Caco-2 (cell line): Measurements from ENCODE around the gene ISYNA1. TPM values are rescaled to one million over a fixed set of nuclear protein-coding genes. Genes with fewer than 3 reads are reported as not detected.

Source experiments
- BruUV-seq: library from RNA; stranded (reverse); fragments of 400-500 nt; replicated peaks from 2 replicates; lab custom pipeline; 2021; lab: Mats Ljungman, UMichigan
- CTCF ChIA-PET: fragments of 300-600 bp; sonication (Branson Sonifier 250); formaldehyde crosslinking; loops from one replicate; lab custom pipeline; 2022; ENCODE audit warnings: antibody characterized with exemption; lab: Charles Lee
- POLR2A ChIA-PET: fragments of 300-600 bp; sonication (Branson Sonifier 250); formaldehyde crosslinking; loops from one replicate; lab custom pipeline; 2022; ENCODE audit warnings: antibody characterized with exemption; lab: Charles Lee
- DNase-seq, 2 experiments: peaks; one replicate each; pipeline versions ENCODE4 v3.0.0 to v3.0.0-alpha.2; 2020 to 2022
- H3K27me3 ChIP-seq: replicated peaks from 2 replicates; pipeline ENCODE4 v1.6.0; 2011; ENCODE audit warnings: low read length; ENCODE audit not compliant: control insufficient read depth, insufficient read depth
- H3K36me3 ChIP-seq: 2 replicates; pipeline ENCODE4 v1.5.1; 2011; ENCODE audit warnings: low read length; ENCODE audit not compliant: control insufficient read depth, insufficient read depth
- H3K4me1 ChIP-seq: fragments of 250-450 bp; sonication (Bioruptor Pico); 2 replicates; pipeline ENCODE4 v1.5.1; 2020; ENCODE audit warnings: mild to moderate bottlenecking
- H3K4me3 ChIP-seq: 2 replicates; pipeline ENCODE4 v1.5.1; 2011; ENCODE audit warnings: low read depth, mild to moderate bottlenecking, control low read depth, low read length
- H3K9me3 ChIP-seq: fragments of 250-450 bp; sonication (Bioruptor Pico); 2 replicates; pipeline ENCODE4 v1.5.1; 2020; ENCODE audit warnings: mild to moderate bottlenecking, moderate library complexity
- H3K27ac Mint-ChIP-seq: one replicate; pipeline ENCODE4 v1.8.0; 2022; ENCODE audit warnings: mixed read lengths; ENCODE audit not compliant: unreplicated experiment
- H3K27me3 Mint-ChIP-seq: one replicate; pipeline ENCODE4 v1.8.0; 2022; ENCODE audit warnings: mixed read lengths; ENCODE audit not compliant: insufficient read depth, unreplicated experiment
- H3K36me3 Mint-ChIP-seq: one replicate; pipeline ENCODE4 v1.8.0; 2022; ENCODE audit warnings: mild to moderate bottlenecking, mixed read lengths; ENCODE audit not compliant: insufficient read depth, unreplicated experiment
- H3K4me1 Mint-ChIP-seq: one replicate; pipeline ENCODE4 v1.8.0; 2022; ENCODE audit warnings: low read depth, mixed read lengths; ENCODE audit not compliant: unreplicated experiment
- H3K4me3 Mint-ChIP-seq: one replicate; pipeline ENCODE4 v1.8.0; 2022; ENCODE audit warnings: mild to moderate bottlenecking, moderate library complexity, mixed read lengths; ENCODE audit not compliant: unreplicated experiment
- H3K9me3 Mint-ChIP-seq: one replicate; pipeline ENCODE4 v1.8.0; 2022; ENCODE audit warnings: mixed read lengths; ENCODE audit not compliant: unreplicated experiment
- intact Hi-C: fragments of 100-400 bp; cut with micrococcal nuclease; formaldehyde crosslinking; loops from one replicate; pipeline ENCODE4 v1.10.0; 2022; ENCODE audit not compliant: unreplicated experiment
- total RNA-seq: library from RNA; stranded (reverse); gene quantifications from 2 replicates; pipeline ENCODE4 v1.2.3, GENCODE V29; 2022
- TF ChIP-seq, protein P1 (sequence below), 2 experiments: fragments of 200-600 bp in 1 of 2; IDR thresholded peaks; 1 replicate in 1 of 2; 2 replicates in 1 of 2; pipeline versions ENCODE4 v1.5.1 to v1.8.0; 2011 to 2022; ENCODE audit warnings: antibody characterized with exemption in 1 of 2, control low read depth in 1 of 2, inconsistent platforms in 1 of 2, low read depth in 1 of 2, low read length in 1 of 2, mild to moderate bottlenecking in 1 of 2, moderate library complexity in 1 of 2; ENCODE audit not compliant: insufficient read depth in 1 of 2, severe bottlenecking in 1 of 2, unreplicated experiment in 1 of 2

The ISYNA1 gene
- total RNA-seq, 1 experiment from 2014 or later: 65.3 TPM

DNA sequence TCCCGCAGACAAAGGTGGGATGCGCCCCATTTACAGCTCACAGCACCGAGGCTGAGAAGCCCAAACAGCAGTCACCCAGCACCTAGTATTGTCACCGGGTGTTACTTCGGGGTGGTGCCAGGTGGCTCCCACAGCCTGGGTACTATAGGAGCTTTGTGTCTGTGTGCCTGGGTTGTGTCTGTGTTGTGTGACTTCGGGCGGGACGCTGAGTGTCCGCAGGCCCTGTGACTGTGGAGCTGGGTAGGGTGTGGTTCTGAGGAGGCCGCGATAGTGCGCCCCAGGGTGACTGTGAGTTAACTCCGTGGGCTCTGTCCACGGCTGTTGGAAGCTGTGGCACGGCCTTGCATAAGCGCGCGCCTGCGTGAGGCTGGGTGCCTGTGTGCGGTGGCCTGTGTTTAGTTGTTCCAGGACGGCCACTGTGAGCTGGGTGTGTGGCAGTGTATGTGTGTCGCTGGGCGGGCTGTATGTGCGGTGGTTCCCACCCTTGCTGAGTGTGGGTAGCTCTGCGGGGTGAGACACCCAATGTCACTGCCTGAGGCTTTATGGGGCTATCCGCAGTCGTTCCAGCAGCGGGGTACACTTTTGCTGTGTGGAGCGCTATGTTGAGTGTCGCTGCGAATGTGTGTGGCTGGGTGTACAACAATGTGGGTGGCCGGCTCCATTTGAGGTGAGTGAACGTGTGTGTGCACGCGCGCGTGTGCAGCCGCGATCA, 19.3 kb downstream of the ISYNA1 start:
- no peak for DNase-seq
- ChIA-PET POLR2A (interaction anchor here (0.5 to 4.0 kb wide), 7 partner anchors 33 to 170 kb away, joined by 3 to 32 read pairs (median 3); partner anchors contain the start of genes GDF15, JUND and LSM4), CTCF (interaction anchor here (0.5 to 2.7 kb wide), 17 partner anchors 17 to 321 kb away, joined by 3 to 15 read pairs (median 5); partner anchors contain the start of genes GDF15 and LSM4)
- Mint-ChIP-seq H3K27ac (peak overlapping the region; percentile 19), H3K4me1 (peaks cover 7% of the 10 kb centered on the region), H3K27me3 (no peaks in the 10 kb centered on the region), H3K9me3 (no peaks in the 10 kb centered on the region), H3K36me3 (peaks cover 18% of the 10 kb centered on the region), H3K4me3 (peak overlapping the region; percentile 89)
- intact Hi-C loops: loop anchor here (1.0 kb wide), 1 partner anchor 20 kb away; the partner anchor contains the start of gene ISYNA1
- H3K36me3 ChIP-seq: no peaks in the 10 kb centered on the region
- peaks cover 36% of the 10 kb centered on the region for H3K4me1 ChIP-seq
- peak overlapping the region; percentile 85 for H3K4me3 ChIP-seq
- no TSS peak for BruUV-seq
- no peaks in the 10 kb centered on the region for H3K9me3 ChIP-seq
- no peaks in the 10 kb centered on the region for H3K27me3 ChIP-seq
- TF ChIP-seq, protein P1, sequence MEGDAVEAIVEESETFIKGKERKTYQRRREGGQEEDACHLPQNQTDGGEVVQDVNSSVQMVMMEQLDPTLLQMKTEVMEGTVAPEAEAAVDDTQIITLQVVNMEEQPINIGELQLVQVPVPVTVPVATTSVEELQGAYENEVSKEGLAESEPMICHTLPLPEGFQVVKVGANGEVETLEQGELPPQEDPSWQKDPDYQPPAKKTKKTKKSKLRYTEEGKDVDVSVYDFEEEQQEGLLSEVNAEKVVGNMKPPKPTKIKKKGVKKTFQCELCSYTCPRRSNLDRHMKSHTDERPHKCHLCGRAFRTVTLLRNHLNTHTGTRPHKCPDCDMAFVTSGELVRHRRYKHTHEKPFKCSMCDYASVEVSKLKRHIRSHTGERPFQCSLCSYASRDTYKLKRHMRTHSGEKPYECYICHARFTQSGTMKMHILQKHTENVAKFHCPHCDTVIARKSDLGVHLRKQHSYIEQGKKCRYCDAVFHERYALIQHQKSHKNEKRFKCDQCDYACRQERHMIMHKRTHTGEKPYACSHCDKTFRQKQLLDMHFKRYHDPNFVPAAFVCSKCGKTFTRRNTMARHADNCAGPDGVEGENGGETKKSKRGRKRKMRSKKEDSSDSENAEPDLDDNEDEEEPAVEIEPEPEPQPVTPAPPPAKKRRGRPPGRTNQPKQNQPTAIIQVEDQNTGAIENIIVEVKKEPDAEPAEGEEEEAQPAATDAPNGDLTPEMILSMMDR (IDR thresholded peaks at IDR 0.05; ENCODE audit: insufficient read depth in 1 of 2, low read depth in 1 of 2, low read length in 1 of 2, severe bottlenecking in 1 of 2, unreplicated experiment in 1 of 2): no peak

DNA sequence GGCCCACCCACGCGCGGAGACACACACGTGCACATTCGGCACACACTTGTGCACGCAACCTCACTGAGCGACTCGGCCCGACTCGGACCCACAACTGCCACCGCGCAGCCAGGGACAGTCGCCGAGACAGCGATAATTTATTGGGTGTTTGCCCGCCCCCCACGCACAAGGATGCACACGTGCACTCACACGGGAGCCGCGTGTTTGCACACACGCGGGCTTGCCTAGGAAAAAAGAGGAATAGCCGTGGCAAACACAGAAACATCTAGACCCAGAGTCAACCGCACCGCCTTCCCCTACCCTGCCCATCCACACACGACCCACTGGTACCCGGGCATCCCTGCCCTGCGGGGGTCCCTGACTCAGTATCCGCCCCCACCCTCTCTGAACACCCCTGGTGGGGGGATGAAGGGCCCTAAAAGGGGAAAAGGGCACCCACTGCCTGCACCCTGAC, 19.9 kb downstream of the ISYNA1 start:
- no peaks in the 10 kb centered on the region for H3K36me3 ChIP-seq
- ChIA-PET CTCF (interaction anchor here (0.5 to 2.7 kb wide), 5 partner anchors 32 to 140 kb away, joined by 4 to 15 read pairs (median 7); partner anchors contain the start of gene GDF15), POLR2A (interaction anchor here (0.5 to 4.0 kb wide), 6 partner anchors 38 to 193 kb away, joined by 3 to 32 read pairs (median 3); partner anchors contain the start of genes JUND and LSM4)
- TF ChIP-seq, protein P1 (IDR thresholded peaks at IDR 0.05; ENCODE audit: insufficient read depth in 1 of 2, low read depth in 1 of 2, low read length in 1 of 2, severe bottlenecking in 1 of 2, unreplicated experiment in 1 of 2): no peak
- Mint-ChIP-seq H3K27ac (peak overlapping the region; percentile 19), H3K4me3 (peak overlapping the region; percentile 89), H3K27me3 (no peaks in the 10 kb centered on the region), H3K36me3 (peaks cover 18% of the 10 kb centered on the region), H3K9me3 (no peaks in the 10 kb centered on the region), H3K4me1 (peaks cover 3% of the 10 kb centered on the region)
- peak in 1 of 2 experiments; percentile 23 for DNase-seq
- peaks cover 33% of the 10 kb centered on the region for H3K4me1 ChIP-seq
- H3K27me3 ChIP-seq: no peaks in the 10 kb centered on the region
- peak overlapping the region; percentile 57 for H3K4me3 ChIP-seq
- H3K9me3 ChIP-seq: no peaks in the 10 kb centered on the region
- BruUV-seq: no TSS peak
- intact Hi-C loops: no loop called here

DNA sequence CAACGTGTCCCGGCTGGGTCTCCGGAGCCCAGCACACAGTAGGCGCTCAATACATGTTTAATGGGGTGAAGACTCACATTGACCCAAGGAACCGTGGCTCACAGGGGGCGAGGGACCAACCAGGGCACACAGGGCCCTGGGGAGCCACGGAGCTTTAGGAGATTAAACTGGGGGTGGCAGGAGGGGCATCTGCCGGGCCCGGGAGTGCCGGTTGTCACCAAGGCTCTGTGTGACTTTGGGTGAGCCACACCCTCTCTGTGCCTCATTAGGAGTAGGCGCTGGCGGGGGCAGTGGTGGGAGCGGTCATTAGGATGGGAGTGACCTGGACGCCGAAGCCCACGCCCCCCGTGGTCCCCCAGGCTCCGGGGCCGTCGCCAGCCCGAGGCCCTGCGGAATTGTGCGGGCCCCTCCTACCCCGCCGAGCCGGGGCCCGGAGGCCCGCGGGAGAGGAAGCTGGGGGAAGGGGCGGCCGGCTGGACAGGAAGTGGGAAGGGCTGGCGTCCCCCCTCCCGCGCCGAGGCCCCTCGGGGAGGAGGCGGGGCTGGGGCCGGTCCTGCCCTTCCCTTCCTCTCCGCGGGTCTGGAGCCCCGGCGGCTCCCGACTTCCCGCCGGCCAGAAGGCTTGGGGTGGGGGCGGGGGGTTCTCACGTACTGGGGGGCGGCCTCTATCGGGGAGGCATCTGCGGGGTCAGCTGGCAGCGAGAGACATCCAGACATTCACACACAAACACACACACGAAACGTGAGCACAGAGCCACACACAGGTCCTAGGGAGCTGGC, 20.5 kb downstream of the ISYNA1 start:
- H3K27me3 Mint-ChIP-seq: no peaks in the 10 kb centered on the region

More for the DNA sequence above, 20.5 kb downstream of the ISYNA1 start:
- peak overlapping the region; percentile 89 for H3K4me3 Mint-ChIP-seq
- Histone ChIP-seq H3K36me3 (no peaks in the 10 kb centered on the region), H3K4me1 (peaks cover 33% of the 10 kb centered on the region), H3K27me3 (no peaks in the 10 kb centered on the region), H3K4me3 (peak overlapping the region; percentile 57), H3K9me3 (no peaks in the 10 kb centered on the region)
- CTCF ChIA-PET: interaction anchor here (0.5 to 2.7 kb wide), 9 partner anchors 16 to 140 kb away, joined by 4 to 15 read pairs (median 5); partner anchors contain the start of gene GDF15
- H3K27ac Mint-ChIP-seq: peak overlapping the region; percentile 91
- POLR2A ChIA-PET: interaction anchor here (0.5 to 4.0 kb wide), 8 partner anchors 15 to 193 kb away, joined by 3 to 32 read pairs (median 4); partner anchors contain the start of genes JUND and LSM4
- H3K9me3 Mint-ChIP-seq: no peaks in the 10 kb centered on the region
- H3K36me3 Mint-ChIP-seq: peaks cover 18% of the 10 kb centered on the region
- TSS peak; percentile 45 for BruUV-seq
- TF ChIP-seq, protein P1 (IDR thresholded peaks at IDR 0.05; ENCODE audit: insufficient read depth in 1 of 2, low read depth in 1 of 2, low read length in 1 of 2, severe bottlenecking in 1 of 2, unreplicated experiment in 1 of 2): no peak
- intact Hi-C loops: no loop called here
- no peaks in the 10 kb centered on the region for H3K4me1 Mint-ChIP-seq
- peak; percentile 84 to 86 for DNase-seq
